T-helper 2 cell treated with Interferon-gamma antibody and Interleukin-4, amounts not matched to agents 100 ng/mL and 5 ng/mL, for 36 hours (primary cell): ENCODE results near the gene ZNF609. TPM values are rescaled to one million over a fixed set of nuclear protein-coding genes. Genes with fewer than 3 reads are reported as not detected.

ENCODE experiments used
- intact Hi-C: fragments of 100-400 bp; cut with micrococcal nuclease; formaldehyde crosslinking; loops from one replicate; pipeline ENCODE4 v1.15.1; 2023
- total RNA-seq: library from RNA; stranded (reverse); gene quantifications from 2 replicates; pipeline ENCODE4 v1.2.3, GENCODE V29; 2022

ZNF609 gene
- total RNA-seq, 1 donor from 2014 or later: 46.5 TPM

DNA sequence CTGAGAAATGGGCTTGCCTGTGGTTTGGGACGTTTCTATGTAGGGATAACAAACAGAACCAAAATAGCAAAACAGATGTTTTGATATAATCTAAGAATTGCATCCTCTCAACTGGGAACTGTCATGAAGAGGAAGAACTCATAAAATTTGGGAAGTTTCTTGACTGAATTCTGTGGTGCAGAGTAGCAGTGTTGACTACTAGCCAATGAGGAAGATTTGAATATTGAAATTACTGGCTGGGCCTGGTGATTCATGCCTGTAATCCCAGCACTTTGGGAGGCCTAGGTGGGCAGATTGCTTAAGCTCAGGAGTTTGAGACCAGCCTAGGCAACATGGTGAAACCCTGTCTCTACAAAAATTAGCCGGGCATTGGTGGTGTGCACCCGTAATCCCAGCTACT, 42.2 kb downstream of the ZNF609 start:
- intact Hi-C loops: no loop called here

DNA sequence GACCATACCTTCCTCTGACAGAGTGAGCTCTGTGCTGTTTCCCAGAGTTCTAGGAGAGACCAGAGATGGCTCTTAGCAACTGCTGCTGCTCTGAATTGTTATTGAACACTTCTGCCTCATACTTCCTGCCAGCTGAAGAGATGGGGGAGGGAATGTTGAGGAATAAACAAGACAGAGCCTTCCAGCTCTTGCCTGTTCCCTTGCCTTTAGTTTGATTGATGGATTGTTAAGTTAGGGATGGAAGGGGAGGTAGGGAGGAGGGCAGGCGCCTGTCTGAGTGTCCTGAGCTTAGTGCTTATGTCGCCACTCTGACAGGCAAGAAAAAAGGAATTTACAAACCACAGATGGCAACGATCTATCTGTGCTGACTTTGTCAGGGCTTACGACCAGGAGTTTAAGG, 42.8 kb downstream of the ZNF609 start:
- intact Hi-C loops: no loop called here

DNA sequence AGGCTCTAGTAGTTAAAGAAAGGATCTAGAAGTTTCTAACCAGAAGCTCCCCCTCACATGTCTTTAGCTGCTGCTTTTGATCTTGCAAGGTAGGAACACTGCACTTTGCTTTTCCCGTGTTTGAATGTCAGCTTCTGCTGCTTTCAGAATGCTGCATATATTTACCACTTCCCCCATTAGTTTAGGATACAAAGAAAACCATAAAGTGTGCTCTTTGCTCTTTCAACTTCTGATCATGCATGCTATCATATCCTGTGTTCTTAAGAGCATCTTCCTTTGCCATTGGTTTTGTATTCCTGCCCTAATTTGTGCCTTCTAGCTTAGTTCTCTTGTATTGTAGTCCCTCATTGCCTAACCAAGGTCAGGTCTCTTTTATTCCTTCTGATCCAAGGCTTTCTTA, 43.3 kb downstream of the ZNF609 start:
- intact Hi-C loops: no loop called here

DNA sequence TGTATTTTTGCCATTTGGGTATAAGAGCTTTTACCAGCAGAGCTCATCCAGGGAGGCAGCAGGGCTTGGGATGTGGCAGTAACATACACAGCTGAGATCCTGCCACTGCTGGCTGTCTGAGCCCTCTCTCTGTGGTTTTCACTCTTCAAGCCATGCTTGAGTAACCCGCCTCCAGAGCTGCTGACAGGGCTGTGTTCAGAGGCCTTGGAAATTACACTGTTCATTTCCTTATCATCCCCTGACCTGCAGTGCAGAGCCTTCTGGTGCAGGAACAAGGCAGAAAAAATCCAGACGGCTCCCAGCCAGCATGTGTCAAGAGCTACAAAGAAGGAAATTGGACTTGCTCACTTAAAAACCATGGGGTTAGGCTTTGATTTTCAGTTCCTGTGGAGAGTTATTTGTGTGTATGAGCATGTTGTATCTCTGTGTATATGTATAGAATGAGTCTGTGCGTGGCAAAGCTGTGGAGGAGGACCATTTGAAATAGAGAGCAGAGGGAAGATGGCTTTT, 47.0 kb downstream of the ZNF609 start:
- intact Hi-C loops: no loop called here

DNA sequence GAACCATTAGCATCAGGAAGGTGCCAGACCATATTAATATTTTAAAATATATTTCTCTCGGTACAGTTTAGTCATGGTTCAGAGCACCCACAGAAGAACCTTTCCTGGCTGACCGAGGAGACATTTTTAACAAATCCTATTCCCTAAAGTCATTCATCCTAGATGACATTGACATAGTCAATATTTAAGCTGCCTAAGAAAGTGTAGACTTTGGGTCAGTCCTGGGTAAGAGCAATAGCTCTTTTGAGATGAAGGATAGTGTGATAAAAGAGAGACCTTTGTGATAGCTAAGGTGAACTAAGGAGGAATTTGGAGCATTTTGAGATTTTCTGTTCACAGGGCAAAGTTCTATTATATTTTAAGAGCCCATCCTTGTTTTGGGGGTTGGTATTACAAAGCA, 47.5 kb downstream of the ZNF609 start:
- intact Hi-C loops: no loop called here

DNA sequence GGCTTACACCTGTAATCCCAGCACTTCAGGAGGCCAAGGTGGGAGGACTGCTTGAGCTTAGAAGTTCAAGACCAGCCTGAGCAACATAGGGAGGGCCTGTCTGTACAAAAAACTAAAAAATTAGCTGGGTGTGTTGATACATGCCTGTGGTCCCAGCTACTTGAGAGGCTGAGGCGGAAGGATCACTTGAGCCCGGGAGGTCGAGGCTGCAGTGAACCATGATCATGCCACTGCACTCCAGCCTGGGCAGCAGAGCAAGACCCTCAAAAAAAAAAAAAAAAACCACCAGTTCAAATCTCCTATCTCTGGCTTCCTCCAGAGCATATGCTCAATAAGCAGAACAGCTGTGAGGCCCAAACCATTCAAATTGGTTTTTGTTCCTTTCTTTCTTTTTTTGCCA, 53.4 kb downstream of the ZNF609 start:
- intact Hi-C loops: no loop called here

DNA sequence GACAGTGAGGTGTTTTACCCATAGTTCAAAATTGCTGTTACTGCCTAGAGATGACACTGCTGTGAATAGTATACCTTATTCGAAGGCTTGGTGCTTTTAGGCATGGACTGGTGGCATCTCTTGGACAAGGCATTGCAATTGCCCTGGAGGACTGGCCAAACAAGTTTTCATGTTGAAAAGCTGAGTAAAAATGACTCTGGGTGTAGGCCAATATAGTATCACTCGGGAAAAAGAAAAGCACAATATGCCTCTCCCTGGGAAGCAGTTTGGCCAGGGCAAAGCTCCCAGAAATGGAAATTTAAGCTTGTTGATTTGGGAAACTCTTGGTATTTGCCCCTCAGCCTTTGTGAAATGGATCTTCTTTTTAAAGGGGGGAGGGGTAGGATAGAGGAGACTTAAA, 54.8 kb downstream of the ZNF609 start:
- intact Hi-C loops: no loop called here

DNA sequence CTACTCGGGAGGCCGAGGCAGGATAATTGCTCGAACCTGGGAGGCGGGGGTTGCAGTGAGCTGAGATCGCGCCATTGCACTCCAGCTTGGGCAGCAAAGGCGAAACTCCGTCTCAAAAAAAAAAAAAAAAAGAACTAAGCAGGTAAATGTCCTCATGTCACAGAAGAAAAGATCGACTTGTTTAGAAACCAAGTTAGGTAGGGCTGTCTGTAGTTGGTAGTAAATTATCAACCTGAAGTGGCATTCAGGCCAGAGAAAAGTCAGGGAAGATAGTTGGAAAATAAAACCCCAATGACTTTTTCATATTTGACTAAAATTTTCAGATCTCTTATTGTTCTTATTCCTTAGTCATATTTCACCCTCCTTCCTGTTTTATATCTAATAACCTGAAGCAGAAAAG, 55.4 kb downstream of the ZNF609 start:
- intact Hi-C loops: no loop called here

DNA sequence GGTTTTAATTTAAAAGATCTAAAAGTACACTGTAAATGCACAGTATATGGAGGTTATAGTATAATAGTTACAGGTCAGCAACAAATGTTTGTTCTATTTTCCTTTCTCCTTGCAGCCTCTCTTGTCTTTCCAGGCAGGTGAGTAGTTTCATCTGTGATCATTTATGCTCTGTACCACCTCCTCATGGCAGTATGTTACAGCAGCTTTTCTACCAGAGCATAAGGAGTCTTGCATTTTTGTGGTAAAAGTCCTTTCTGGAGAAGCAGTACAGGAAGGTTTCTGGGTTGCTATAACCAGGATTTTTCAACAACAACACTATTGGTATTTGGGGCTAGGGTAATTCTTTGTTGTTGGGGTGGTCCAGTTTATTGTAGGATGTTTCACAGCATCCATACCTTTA, 59.5 kb downstream of the ZNF609 start:
- intact Hi-C loops: no loop called here

DNA sequence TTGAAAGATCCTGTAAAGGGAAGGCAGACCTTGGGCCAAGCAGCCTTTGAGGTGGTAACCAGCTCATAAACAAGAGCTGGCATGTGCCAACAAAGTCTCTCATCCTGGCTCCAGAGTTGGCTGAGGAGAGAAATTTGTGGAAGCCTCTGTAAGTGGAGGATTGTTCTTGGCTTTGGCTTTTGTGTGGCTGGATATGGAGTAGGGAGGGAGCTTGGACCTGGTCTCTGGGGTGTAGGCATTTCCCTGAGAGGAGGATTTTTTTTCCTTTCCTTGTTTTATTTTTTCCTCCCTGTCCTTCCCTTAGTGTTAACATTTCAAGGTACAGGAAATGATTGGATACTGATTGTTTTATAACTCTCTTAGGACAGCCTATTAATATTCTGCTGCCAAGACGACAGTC, 60.8 kb downstream of the ZNF609 start:
- intact Hi-C loops: no loop called here

DNA sequence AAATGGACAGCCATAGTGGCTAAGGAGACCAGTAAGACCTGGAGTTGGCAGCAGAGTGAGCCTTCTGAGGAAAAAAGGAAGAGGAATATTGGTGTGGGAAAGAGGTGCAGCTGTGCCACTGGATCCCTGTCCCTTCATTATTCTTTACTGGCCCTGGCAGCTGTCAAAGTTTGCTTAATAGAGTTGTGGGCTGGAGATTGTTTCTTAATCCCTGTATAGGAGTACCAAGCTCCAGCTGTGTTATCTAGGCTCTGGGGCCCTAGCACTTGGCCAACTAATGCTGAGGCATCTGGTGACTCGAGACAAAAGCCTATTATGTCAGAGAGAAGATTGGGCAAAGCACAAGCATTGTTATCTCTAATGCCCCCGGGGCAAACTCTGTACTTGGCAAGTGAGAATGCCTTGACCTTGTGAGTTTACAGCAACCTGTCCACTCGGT, 61.4 kb downstream of the ZNF609 start:
- intact Hi-C loops: no loop called here

DNA sequence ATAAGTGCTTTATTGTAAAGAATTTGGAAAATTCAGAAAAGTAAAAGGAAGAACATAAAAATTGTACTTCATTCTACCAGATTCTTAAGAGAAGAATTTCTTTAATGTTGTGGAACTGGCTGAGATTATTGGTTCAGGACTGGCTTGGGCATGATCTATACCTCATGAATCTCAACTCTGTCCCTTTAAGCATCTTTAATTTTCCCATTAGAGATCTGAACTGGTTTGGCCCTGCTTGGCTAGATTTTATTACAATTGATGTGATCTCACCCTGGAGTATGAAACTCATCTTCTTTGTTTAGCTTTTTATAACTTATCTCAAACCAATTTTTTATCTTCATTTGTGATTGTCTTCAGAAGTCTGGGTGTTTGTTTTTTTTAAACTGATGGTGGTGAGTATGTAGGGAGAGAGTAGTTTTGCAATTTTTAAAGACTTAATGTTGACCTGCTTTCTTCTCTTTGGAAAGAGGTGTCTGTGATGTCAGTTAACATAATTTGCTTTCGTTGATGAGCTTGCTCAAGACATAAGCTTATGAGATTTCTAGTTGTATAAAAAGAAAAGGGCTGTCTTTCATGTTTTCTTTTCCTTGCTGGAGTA, 61.9 kb downstream of the ZNF609 start:
- intact Hi-C loops: no loop called here

DNA sequence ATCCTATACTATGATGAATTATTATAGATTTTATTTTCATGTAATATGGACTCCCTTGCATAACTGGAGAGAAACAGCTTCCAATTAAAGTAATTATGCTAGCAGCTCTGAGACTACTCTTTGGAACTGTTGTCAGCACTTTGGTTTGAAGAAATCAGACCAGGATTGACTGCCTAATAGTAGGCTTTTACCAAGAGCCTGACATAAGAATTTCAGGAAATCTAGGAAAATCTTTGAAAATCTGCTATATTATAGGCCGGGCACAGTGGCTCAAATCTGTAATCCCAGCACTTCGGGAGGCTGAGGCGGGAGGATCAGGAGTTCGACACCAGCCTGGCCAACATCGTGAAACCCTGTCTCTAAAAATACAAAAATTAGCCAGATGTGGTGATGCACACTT, 62.9 kb downstream of the ZNF609 start:
- intact Hi-C loops: no loop called here

DNA sequence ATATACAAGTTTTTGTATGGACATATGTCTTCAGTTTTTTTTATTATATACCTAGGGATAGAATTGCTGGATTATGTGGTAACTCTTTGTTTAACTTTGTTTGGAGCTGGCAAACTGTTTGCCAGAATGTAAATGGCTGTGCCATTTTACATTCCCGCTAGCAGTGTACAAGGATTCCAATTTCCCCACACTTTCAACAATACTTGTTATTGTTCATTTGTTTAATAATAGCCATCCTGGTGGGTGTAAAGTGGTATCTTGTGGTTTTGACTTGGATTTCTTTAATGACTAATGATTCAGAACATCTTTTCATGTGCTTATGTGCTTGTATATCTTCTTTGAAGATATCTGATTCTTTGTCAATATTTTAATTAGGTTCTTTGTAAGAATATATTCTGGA, 64.4 kb downstream of the ZNF609 start:
- intact Hi-C loops: no loop called here

DNA sequence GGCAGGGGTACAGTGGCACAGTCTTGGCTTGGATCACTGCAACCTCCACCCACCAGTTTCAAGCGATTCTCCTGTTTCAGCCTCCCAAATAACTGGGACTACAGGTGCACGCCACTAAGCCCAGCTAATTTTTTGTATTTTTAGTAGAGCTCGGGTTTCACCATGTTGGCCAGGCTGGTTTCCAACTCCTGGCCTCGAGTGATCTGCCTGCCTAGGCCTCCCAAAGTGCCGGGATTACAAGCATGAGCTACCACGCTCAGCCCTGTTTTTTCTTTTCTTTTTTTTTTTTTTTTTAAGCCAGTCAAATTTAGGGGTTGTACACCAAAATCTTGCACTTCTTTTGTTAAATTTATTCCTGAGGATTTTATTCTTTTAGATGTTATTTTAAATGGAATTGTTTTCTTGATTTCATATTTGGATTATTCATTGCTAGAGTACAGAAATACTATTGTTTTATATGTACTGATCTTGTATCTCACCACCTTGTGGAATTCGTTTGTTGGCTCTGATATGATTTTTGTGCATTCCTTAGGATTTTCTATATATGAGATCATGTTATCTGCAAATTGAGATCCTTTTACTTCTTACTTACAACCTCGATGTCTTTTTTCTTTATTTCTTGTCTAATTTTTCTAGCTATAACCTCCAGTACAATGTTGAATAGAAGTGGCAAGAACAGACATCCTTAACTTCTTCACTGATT, 65.6 kb downstream of the ZNF609 start:
- intact Hi-C loops: no loop called here

DNA sequence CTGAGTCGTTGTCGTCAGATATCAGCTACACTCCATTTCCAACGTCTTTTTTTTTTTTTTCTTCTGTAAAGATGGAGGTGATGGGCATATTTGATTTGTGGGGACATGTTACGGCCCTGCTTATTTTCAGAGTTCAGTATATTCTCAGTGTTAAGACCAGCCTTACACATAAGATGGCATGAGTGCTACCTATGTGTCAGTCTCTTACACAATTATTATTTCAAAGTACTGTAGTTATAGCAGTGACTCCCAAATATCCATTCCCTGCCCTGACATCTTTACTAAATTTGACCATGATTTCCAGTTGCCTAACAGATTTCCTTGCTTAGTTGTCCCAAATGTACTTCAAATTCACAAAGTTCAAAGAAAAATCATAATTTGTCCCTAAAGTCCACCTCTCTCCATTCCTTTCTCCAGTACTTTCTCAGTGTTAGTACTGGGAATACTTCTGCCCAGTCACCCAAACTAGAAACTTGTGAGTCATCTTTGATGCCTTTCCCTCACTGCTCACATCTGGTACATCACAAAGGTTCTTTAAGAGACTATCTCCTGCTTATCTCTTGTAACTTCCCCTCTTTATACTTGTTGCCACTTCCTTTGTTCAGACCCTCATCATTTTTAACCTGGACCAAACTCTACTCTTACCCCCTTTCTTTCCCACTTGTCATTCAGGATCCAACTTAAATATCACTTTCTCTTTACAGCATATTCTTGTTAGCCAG, 67.0 kb downstream of the ZNF609 start:
- intact Hi-C loops: no loop called here

DNA sequence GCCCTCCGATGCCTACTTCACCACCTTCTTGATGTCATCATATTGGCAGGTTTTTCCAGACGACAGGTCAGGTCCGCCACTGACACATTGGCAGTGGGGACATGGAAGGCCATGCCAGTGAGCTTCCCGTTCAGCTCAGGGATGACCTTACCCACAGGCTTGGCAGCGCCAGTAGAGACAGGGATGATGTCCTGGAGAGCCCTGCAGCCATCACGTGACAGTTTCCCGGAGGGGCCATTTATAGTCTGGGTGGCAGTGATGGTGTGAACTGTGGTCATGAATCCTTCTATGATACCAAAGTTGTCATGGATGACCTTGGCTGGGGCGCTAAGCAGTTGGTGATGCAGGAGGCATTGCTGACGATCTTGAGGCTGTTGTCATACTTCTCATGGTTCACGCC, 68.5 kb downstream of the ZNF609 start:
- intact Hi-C loops: no loop called here

DNA sequence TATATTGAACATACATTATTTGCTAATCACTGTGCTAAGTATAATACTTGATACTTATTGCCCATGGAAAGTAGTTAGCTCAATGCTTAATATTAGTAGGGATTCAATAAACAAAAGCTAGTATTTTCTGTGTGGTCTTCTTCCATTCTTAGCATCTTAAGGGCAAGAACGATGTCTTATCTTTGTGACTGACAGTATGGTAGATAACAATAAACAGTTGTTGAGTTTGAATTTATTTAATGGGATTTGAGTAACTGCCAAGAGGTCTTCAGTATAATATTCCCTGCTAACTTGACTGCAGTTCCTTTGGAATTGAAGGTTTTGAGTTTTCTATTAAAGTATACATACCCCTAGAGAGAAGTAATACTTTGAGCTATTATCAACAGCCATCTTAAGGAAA, 70.1 kb downstream of the ZNF609 start:
- intact Hi-C loops: no loop called here

DNA sequence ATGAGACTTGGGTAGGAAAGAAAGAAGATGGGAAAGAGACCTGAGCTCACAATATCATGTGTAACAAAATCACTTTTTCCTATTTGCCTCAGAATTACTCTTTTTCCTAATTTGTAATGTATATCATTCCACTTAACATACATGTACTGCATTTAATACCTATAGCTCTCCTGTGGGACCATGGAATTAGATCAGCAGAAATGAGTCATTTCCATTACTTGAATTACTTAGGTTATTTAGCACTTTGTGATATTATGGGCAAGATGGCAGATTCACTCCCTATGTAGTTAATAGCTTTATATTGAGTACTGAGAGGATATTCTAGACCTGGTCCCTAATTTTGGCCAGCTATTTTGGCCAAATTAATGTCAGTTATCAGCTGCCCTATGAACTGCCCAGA, 70.5 kb downstream of the ZNF609 start:
- intact Hi-C loops: no loop called here

DNA sequence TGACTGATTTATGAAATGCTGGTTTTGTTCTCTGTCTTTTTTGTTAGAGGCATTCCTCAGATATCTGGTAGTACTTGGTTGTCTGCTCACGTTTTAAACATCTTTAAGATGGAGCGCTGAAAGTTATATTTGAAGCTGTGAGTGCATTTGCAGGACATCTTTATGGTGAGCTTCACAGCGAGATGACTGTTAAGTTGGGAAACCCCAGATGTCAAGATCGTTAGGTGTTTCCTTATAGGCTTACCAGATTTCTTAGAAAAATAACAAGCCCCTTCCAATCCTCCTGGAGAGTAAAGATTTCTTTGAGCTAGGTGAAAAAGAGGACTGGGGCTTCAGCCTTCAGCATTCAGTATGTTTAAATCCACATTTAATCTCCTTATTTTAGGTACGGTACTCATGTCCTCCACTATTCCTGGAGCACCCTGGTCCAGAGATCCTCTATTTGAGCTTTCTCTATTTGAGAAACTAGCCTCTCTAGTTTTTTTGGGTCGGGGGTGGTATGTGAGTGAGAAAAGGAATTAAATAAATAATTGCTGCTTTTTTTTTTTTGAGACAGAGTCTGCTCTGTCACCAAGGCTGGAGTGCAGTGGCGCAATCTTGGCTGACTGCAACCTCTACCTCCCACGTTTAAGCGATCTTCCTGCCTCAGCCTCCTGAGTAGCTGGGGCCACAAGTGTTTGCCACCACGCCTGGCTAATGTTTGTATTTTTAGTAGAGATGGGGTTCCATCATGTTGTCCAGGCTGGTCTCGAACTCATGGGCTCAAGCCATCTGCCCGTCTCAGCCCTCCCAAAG, 72.3 kb downstream of the ZNF609 start:
- intact Hi-C loops: no loop called here

DNA sequence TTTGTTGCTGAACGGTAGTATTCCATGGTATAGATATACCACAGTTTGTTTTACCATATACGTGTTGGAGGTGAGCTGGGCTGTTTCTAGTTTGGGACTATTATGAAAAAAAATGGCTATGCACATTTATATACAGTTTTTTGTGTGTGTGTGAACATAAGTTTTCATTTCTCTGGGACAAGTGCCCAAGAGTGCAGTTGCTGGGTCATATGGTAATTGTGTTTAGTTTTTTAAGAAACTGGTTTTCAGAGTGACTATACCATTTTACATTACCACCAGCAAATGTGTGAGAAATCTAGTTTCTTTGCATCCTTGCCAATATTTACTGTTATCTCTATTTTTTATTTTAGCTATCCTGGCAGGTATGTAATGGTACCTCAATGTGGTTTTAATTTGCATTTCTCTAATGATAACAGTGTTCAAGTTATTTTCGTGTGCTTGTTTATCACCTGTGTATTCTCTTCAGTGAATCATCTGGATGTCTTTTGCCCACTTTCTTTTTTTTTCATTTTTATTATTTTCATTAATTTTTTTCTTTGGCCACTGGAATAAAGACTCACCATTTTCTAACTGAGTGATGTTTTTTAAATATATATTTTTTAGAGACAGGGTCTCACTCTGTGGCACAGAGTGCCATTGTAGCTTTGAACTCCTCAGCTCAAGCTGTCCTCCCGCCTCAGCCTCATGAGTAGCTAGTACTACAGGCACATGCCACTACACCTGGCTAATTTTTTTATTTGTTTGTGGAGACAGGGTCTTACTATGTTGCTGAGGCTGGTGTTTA, 75.3 kb downstream of the ZNF609 start:
- intact Hi-C loops: no loop called here
